GM19463 (cell line): Measurements from ENCODE around the gene LMO1.

Experiments used
- ATAC-seq: cut with Tn5 transposase; IDR thresholded peaks from one replicate; pipeline ENCODE4 v1.9.1; 2021; ENCODE audit warnings: mild to moderate bottlenecking, moderate library complexity; ENCODE audit not compliant: unreplicated experiment

LMO1 gene

GRCh38 chr11:8230178-8230859 lies 33.4 kb downstream of the LMO1 start:
- ATAC-seq = no peak

GRCh38 chr11:8229299-8230177 lies 34.1 kb downstream of the LMO1 start:
- no peak for ATAC-seq

GRCh38 chr11:8228231-8228630 lies 35.4 kb downstream of the LMO1 start:
- ATAC-seq = no peak

- ATAC-seq = no peak
These were observed 36.2 kb downstream of the LMO1 start for GRCh38 chr11:8227156-8228152.

- peak; percentile 55 for ATAC-seq
These were observed 38.1 kb downstream of the LMO1 start for GRCh38 chr11:8225589-8226036.

- no peak for ATAC-seq
These were observed 39.0 kb downstream of the LMO1 start for GRCh38 chr11:8224711-8225110.

- ATAC-seq = no peak
These were observed 39.5 kb downstream of the LMO1 start for GRCh38 chr11:8224161-8224591.

- no peak for ATAC-seq
These were observed 40.2 kb downstream of the LMO1 start for GRCh38 chr11:8223513-8223900.

GRCh38 chr11:8222820-8223512 lies 40.7 kb downstream of the LMO1 start:
- no peak for ATAC-seq

GRCh38 chr11:8221917-8222495 lies 41.7 kb downstream of the LMO1 start:
- ATAC-seq = no peak

GRCh38 chr11:8221046-8221723 lies 42.5 kb downstream of the LMO1 start:
- ATAC-seq = no peak

GRCh38 chr11:8220261-8221045 lies 43.2 kb downstream of the LMO1 start:
- ATAC-seq = no peak

GRCh38 chr11:8219257-8220021 lies 44.2 kb downstream of the LMO1 start:
- ATAC-seq = peak; percentile 57

GRCh38 chr11:8218840-8219239 lies 44.8 kb downstream of the LMO1 start:
- ATAC-seq = no peak

- no peak for ATAC-seq
These were observed 45.3 kb downstream of the LMO1 start for GRCh38 chr11:8218409-8218808.

GRCh38 chr11:8217926-8218325 lies 45.8 kb downstream of the LMO1 start:
- ATAC-seq = no peak

GRCh38 chr11:8217136-8217535 lies 46.5 kb downstream of the LMO1 start:
- ATAC-seq = no peak

GRCh38 chr11:8213376-8213775 lies 50.3 kb downstream of the LMO1 start:
- no peak for ATAC-seq
